ENCODE results near the gene RAB6A.
"Not testable (repeated sequence)": the region's sequence is repeated elsewhere in the genome, so short reads cannot be mapped to it uniquely, and the experiment has no call there.

DNA sequence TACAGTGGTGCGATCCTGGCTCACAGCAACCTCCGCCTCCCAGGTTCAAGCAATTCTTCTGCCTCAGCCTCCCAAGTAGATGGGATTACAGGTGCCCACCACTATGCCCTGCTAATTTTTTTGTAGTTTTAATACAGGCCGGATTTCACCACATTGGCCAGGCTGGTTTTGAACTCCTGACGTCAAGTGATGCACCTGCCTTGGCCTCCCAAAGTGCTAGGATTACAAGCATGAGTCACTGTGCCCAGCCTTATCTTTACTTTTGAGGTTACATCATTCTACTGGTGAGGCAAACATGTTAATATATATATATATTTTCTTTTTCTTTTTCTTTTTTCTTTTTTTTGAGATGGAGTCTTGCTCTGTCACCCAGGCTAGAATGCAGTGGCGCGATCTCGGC lies 9.9 kb upstream of the RAB6A start:
- TF ChIP-seq, protein P1, sequence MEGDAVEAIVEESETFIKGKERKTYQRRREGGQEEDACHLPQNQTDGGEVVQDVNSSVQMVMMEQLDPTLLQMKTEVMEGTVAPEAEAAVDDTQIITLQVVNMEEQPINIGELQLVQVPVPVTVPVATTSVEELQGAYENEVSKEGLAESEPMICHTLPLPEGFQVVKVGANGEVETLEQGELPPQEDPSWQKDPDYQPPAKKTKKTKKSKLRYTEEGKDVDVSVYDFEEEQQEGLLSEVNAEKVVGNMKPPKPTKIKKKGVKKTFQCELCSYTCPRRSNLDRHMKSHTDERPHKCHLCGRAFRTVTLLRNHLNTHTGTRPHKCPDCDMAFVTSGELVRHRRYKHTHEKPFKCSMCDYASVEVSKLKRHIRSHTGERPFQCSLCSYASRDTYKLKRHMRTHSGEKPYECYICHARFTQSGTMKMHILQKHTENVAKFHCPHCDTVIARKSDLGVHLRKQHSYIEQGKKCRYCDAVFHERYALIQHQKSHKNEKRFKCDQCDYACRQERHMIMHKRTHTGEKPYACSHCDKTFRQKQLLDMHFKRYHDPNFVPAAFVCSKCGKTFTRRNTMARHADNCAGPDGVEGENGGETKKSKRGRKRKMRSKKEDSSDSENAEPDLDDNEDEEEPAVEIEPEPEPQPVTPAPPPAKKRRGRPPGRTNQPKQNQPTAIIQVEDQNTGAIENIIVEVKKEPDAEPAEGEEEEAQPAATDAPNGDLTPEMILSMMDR (IDR thresholded peaks at IDR 0.05; ENCODE audit: control extremely low read depth in 1 of 3, insufficient read depth in 1 of 3, low read depth in 1 of 3, low read length in 3 of 3) = not testable (repeated sequence)
- TF ChIP-seq GTF2F1 (IDR thresholded peaks at IDR 0.05; ENCODE audit: borderline replicate concordance, low read depth, low read length); EGR1 (IDR thresholded peaks at IDR 0.05; ENCODE audit: borderline replicate concordance, low read depth, low read length); POLR2AphosphoS5 (IDR thresholded peaks at IDR 0.05; ENCODE audit: low read depth, low read length); YY1 (IDR thresholded peaks at IDR 0.05; ENCODE audit: low read depth, low read length); GABPA (IDR thresholded peaks at IDR 0.05; ENCODE audit: borderline replicate concordance, insufficient read depth, low read length); RFX5 (IDR thresholded peaks at IDR 0.05; ENCODE audit: borderline replicate concordance, low read depth, low read length); KDM5A (IDR thresholded peaks at IDR 0.05; ENCODE audit: low read length); JUND (IDR thresholded peaks at IDR 0.05; ENCODE audit: low read length): not testable (repeated sequence)

Data from H1 (cell line).